PC-3 (cell line): ENCODE results near the gene SARDH.

ENCODE experiments used
- CTCF ChIP-seq: fragments of 300-600 bp; sonication (generic); conservative IDR thresholded peaks from 2 replicates; pipeline ENCODE4 v1.5.1; 2017; ENCODE audit warnings: antibody characterized with exemption, low read depth, mild to moderate bottlenecking, low read length
- EZH2 ChIP-seq: fragments of 300-600 bp; sonication (generic); IDR thresholded peaks from one replicate; pipeline ENCODE4 v1.6.1; 2017; ENCODE audit warnings: antibody characterized with exemption, mild to moderate bottlenecking, low read length; ENCODE audit not compliant: unreplicated experiment
- EZH2phosphoT487 ChIP-seq: fragments of 300-600 bp; sonication (generic); IDR thresholded peaks from 2 replicates; pipeline ENCODE4 v1.6.1; 2018; ENCODE audit warnings: mild to moderate bottlenecking, antibody characterized with exemption, low read length, borderline replicate concordance

- TF ChIP-seq EZH2: no peak
- no peak for TF ChIP-seq CTCF
- no peak for TF ChIP-seq EZH2phosphoT487
Measured at GRCh38 chr9:133784731-133785561, 46.8 kb upstream of the SARDH start.
